HG03025 (cell line): Measurements from ENCODE around the gene ADCY2.
"Not testable (repeated sequence)": the region's sequence is repeated elsewhere in the genome, so short reads cannot be mapped to it uniquely, and the experiment has no call there.

ENCODE experiments used
- ATAC-seq: cut with Tn5 transposase; IDR thresholded peaks from one replicate; pipeline ENCODE4 v1.9.1; 2021; ENCODE audit warnings: mild to moderate bottlenecking, moderate library complexity; ENCODE audit not compliant: unreplicated experiment, low FRiP score

ADCY2 gene

DNA sequence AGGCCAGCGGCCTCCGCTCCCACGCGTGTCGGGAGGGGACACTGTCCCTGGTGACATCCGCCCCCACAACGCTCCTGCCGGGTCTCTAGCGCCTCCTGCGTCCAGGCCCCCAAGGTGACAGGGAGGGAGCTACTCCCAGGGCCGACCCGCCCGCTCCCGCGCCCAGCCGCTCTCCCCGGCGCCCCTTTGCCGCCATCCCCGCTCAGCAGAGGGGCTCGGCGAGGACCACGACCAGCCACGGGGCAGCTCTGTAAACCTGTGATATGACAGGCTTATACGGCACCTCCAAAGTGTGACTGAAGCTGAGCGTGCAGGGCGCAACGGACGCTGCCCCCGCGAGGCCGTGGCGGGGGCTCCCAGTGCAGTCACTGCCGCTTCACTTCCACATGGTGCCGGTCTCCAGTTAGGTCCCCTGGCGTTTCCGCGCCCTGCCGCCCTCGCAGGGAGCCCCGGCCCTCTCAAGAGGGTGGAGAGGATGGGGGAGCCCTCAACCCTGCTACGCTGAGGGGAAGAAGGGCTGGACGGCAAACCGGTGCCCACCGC lies 978 bp upstream of the ADCY2 start:
- ATAC-seq: no peak

DNA sequence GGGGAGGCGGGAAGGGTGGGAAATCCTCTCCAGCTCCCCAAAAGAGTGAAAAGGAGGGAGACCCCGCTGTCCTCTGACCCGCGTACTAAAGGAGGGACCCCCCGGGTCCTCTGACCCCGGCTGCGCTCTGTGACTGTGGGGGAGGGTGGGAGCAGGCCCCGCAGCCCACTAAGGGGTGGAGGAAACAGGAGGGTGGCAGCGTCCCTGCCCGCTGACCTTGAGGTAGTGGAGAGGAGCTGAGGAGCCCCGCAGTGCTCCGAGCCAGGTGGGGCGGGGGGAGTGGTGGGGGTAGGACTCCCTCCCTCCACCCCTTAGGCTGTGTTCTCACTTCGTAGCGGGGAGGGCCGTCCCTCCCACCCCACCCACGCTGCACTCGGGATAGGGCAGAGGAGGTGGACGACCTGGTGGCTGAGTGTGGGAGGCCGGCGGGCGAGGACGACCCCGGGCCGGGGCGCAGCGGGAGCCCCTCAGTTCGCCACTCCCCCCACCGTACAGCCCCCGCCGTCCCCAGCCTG lies 449 bp upstream of the ADCY2 start:
- no peak for ATAC-seq

DNA sequence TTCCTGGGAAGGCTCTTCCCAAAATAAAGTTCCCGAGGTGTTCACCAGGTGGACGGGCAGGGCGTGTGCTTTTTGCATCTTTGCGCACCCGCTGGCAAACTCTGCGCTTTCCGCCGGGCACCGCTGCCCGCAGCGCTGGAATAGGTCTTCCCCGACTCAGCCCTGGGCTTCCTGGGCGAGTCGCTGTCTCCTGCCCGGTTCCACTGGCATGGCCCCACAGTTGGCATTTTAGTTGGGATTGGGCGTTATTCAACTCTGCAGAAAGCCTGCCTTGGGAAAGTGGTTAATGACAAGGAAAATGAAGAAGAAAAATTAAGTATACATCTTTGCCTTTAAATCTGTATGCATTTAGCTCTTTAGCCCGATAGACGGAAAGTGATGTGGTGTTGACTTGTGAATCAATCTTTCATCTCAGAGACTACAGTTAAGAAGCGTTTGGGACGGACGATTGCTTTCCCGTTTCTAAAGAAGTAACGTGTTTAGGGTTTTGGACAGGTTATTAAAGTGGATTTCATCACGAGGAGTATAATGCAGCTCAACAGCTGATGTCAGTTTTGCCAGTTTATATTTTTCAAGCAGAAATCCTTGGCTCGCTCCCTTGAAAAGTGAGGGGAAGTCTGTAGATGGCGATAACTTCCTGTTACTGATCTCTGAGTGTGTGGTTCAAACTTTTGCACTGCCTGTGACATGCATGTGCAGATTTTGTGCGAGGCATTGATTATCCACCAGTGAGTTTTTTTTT lies 946 bp downstream of the ADCY2 start:
- no peak for ATAC-seq

DNA sequence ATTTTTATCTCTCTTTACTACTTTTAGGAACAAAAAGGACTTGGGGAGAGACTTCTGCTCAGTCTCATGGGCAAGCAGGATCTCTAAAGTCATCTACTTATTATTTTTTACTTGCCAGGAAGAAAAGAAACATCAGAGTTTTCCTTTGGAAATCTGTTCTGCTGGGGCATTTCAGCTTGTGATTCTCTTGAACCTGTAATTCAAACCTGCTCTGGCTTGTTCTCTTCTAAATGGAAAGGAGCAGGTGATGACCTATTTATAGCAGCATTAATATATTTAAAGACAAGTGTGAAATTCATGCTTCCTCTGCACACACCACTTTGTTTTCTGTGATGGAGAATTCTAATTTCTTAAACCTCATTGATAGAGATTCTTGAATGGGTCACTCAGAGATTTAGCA lies 2.0 kb downstream of the ADCY2 start:
- no peak for ATAC-seq

DNA sequence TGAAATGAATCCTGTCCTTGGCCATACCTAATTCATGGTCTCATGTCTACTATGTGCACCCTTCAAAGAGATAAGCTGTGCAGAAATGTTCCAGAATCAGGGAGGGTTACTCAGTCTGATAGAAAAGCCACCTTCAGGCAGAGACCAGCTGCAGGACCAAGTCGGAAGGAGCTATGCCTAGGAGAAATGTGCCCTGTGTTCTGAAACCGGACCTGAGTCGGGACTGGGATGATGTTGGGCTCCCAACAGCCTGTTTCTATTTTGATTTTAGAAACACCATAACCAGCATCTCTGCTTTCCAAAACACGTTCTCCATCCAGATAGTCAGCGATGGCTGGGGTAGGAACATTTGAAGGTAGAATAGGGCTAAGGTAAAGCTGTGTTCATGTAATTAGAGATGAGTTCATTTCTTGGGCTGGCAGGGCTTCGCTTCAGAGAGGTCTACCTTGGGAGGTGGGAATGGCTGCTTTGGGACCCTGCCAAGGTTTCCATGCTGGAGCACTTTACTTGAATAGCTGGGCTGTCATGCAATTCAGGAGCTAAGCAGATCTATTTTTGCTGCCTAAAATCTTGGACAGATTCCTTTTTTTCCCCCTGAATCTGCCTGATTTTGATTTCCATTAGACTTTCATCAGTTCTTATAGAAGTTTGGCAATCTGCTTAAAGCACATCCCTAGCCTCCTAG lies 2.8 kb downstream of the ADCY2 start:
- no peak for ATAC-seq

DNA sequence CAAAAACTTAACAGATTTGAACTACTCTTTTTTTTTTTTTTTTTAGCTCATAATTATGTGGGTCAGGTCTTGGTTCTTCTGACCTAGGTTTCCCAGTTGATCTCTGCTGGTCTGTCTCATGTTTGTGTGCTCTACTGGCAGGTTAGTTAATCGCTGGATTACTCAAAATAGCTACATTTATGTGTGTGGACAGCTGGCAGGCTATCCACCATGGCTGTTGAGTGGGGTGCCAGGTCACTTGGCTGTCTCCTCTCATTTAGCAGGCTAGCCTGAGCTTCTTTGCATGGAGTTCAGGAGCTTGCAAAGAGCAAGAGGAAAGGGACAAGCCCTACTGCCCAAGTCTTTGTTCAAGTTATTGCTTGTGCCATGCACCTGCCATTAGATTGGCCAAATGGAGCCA lies 9.3 kb downstream of the ADCY2 start:
- no peak for ATAC-seq

DNA sequence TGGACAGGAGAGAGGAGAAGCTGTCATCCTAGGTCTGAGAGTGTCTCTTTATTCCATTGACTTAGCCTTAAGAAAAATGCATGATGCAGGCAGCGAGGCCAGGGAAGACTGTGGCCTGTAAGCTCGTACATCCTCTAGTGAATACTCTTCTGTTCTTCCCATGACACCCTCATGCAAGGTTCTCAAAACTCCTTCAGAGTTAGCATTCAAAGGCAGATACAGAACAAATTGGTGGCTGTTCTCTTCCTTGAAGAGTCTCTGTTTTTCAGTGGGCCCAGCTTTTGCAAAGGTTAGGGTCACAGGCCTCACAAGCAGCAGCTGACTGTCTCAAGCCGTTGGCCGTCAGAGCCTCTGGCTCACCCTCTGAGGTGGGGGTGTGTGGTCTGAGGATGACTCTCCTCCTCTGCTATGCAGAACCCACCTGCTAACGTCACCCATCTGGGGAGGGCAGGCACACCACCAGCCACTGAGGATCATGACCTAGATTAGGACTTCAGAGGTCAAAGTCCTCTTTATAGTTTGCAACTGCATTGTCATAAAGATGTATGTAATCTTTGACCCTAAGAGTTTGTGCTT lies 15.1 kb downstream of the ADCY2 start:
- ATAC-seq: no peak

DNA sequence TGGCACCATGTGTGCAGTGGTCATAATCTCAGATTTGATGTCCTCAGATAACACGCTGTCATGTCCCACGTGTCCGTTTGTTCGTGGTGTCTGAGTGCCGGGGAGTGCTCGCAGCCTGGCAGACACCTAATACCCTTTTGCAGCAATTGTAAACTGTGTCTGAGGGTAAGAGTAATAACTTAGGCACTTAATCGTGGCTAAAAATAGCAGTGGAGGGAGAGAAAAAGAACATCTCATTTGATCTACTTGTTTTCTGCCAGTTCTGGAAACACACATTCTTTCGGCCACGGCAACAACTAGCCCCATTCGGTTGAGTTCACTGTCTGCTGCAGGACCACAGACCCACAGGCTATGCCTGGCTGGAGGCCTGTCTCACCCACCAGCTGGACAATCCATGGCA lies 16.5 kb downstream of the ADCY2 start:
- ATAC-seq: no peak

DNA sequence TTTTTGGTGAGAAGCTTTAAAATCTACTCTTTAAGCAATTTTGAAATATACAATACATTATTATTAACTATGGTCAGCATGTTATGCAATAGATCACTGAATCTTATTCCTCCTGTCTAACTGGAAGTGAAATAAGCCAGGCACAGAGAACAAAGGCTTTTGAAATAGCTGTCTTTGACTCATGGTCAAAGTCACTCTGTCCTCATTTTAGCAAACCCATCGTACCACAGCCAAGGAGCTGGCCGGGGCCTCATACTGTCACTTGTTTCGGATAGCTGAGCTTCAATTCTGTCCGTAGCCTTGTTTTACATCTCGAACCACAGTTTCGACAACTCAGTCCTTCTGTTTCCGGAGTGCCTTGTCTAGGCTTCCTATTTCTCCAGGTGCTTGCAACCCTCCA lies 19.2 kb downstream of the ADCY2 start:
- ATAC-seq: no peak

DNA sequence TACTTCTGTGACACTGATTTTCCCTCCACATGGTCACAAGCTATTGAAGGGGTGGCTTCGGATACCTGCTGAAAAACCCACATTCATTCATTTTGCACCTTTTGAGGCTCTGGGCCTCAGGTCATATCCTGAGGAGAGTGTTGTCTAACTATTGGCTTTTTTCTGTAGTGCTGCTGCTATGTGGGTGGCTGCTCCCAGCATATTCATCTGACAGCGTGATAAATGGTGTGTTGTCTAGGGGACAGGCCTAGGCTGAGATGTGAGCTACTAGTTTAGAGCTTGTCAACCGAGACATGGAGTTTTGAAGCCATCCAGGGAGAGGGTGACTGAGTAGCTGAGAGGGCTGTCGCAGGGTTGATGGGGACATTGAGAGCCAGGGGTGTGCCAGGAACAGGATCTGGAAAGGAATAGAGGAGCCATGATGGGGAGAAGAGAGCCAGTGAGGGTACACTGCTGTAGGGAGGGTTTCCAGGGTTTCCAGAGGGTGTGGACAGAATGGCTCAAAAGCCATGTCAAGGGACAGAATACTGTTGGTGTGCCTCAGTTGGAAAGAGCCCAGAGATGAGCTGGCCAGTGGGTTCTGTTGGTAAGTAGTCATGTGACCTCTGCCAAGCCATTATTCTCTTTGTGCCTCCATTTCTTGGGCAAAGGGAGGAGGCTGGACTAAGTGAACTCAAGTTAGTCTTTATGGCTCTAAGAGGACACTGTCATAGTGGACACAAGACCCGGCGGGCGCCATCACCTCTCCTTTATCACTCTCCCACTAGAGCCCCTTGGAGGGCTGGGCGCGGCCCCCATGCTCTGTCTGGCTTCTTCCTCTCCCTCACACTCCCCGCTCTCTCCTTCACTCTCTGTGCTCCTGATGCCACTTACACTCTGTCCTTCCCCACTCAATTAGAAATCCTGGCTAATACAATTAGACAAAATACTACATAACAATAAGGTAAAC lies 19.9 kb downstream of the ADCY2 start:
- ATAC-seq: no peak

DNA sequence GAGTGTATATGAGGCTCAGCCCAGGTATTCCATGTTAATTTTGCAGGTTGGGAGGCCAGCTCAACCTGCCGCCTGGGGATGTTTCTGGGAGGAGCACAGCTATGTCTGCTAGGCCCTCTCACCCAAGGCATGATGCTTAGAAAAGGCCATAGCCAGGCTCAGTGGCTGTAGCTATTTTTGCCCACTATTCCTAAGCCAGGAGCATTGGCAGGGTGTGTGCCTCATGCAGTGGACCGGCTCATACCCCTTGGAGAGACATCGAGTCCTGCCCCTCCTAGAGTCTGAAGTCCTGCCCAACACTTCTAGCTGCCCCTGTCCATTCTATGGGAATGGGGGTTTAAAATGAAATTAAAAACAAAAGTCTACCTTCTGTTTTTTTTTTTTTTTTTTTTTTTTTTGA lies 22.3 kb downstream of the ADCY2 start:
- no peak for ATAC-seq

DNA sequence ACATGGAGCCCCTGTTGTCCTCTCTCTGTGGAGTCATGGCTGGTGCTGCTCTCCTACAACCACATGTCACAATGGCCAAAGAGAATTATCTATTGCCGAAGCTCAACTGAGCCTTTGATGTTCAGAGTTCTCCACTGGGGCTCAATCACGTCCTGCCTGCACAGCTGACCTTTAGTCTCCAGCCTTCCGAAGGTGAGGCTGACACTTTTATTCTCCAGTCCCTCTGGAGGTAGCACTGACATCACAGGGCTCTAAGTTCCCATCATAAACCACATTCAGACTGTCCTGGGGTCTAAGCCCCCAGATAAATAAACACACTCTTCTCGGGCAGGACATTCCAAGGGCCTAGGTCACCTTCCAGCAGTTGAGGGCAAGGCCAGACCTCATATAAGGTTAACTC lies 23.4 kb downstream of the ADCY2 start:
- ATAC-seq: no peak

DNA sequence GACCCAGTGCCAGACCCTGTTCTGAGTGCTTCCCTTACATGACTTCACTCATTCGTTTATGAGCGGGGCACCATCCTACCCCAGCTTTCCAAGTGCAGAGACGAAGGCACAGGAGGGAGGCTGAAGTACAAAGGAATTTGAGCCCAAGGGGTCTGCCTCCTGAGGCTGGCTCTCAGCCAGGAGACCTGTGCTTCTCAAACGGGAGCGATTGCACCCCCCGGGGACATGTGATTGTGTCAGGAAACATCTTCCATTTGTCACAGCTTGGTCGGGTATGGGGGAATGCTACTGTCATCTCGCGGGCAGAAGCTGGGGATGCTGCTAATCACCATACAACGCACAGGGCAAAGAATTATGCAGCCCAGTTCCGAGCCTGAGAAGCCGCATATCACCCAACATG lies 23.9 kb downstream of the ADCY2 start:
- ATAC-seq: no peak

DNA sequence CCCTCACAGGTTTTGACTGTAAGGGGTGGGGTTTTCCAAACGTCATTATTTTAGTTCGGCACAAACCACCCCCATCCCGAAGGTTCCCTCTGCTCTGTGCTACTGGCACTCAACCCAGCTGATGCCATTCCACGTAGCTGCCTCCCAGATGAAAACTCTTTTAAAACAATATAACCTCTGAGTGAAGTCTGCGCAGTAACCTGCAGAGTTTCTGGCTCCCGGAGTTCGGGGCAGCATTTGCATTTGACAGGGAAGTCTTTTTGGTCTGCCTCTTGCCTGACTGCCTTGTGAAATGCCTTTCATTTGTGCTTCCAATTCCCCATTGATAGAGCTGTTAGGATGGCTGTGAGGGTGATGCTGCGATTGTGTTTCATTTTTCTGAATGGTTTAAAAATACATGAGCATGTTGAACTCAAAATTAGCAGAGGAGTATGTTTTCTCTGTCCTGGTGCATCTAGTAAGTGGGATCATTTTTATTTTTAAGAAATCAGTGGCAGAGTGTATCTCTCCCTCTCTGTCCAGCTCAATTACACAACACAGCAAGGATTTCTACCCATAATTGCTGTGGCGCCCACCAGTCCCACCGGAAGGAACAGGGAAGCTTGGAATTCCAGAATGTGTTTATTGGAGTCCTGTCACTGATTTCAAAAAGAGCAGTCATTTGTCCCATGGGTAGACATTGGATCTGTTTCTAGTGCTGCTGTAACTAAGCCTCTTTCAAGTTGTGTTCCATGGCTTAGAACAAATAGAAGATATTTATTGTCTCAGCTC lies 24.8 kb downstream of the ADCY2 start:
- ATAC-seq: no peak

DNA sequence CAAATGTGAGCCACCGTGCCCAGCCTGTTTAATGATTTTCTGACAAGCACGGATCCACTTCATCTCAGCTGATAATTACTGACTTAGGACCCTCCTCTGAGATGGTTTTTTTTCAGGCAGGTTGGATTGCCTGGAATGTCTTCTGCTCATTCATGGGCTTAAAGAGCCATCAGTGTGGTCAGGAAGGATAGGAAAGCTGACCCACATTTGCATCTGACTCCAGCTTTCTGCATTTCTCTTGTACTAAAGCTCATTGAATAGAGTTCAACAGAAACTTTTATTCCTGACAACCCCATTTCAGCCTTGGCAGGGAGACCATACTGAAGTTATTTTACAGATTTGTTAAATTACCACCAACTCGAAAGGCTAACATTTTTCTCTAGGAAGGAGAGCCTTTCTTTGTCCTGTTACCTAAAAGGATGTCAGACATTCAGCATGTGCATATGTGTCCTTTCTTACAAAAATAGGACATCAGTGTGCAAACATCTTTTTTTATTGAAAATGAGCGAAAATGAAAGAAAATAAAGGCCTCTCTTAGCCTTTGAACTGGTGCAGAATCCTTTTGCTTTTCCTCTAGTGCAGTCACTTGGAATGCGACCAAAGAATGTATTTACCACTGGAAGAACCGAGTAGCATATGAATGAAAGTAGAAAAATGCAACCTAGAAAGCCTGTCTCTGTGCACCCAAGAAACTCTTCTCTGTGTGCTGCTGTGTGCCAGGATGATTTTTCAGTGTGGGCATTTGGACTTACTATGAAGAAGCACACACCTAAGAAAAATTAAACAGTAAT lies 26.6 kb downstream of the ADCY2 start:
- ATAC-seq: no peak

DNA sequence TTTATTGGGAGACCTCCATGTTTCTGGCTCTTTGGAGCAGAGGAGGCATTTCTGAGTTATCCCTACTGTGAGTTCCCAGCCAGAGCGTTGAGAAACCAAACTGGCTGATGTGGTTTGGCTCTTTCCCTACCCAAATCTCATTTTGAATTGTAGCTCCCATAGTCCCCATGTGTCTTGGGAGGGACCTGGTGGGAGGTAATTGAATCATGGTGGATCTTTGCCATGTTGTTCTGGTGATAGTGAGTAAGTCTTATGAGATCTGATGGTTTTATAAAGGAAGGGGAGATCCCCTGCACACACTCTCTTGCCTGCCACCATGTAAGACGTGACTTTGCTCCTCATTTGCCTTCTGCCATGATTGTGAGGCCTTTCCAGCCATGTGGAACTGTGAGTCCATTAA lies 27.3 kb downstream of the ADCY2 start:
- ATAC-seq: not testable (repeated sequence)

DNA sequence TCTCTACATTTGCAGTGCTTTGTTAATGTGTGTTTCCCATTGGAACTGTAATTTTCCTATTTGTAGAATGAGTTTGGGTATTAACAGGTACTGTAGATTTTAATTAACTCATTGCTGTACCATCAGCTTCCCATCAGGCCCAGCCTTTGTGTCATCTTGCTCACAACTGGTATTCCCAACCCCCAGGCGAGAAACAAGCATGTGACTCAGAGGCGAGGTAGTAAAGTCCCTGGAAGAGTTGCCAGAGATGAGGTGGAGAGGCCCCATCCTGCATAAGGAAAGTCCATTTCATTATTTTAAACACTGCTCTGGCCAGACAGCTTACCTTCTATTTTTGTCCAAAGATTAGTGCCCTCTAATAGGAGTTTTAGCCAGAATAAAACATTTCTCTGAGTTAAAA lies 29.9 kb downstream of the ADCY2 start:
- ATAC-seq: no peak

DNA sequence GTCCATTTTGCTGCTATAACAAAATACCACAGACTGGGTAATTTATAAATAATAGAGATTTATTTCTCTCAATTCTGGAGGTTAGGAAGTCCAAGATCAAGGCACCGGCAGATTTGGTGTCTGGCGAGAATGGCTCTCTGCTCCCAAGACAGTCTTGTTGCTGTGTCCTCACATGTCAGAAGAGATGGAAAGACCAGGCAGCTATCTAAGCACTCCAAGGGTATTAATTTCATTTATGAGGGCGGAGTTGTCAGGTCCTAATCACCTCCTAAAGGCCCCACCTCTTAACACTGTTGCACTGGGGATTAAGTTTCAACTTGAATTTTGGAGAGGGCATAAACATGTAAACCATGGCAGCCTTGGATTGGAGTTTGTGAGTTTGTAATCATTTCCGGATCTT lies 30.3 kb downstream of the ADCY2 start:
- no peak for ATAC-seq

DNA sequence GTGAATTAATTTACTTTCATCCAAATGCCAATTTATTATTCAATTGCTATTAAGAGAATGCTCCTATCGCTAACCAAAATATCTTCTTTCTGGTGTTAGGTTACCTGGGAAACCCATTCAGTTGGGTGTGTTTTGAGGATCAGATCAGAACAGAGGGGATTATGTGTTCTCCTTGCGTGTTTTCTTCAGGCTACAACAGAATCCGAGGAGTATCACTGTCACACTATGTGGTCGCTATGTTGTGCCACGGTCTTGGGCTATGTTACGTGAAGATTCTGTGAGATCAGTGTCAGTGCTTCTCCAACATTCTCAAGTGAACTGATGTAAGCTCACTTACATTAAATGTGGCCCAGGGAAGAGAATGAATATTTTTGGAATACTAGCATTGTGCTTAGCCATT lies 39.0 kb downstream of the ADCY2 start:
- no peak for ATAC-seq
